GM19351 (cell line): ENCODE results near the gene UVSSA.
"Not testable (repeated sequence)": the region's sequence is repeated elsewhere in the genome, so short reads cannot be mapped to it uniquely, and the experiment has no call there.

Source experiments
- ATAC-seq: cut with Tn5 transposase; IDR thresholded peaks from one replicate; pipeline ENCODE4 v1.9.1; 2021; ENCODE audit warnings: mild to moderate bottlenecking, moderate library complexity; ENCODE audit not compliant: unreplicated experiment

The UVSSA gene

GRCh38 chr4:1415681-1415981, 68.6 kb downstream of the UVSSA start:
- no peak for ATAC-seq

GRCh38 chr4:1416051-1416947, 69.3 kb downstream of the UVSSA start:
- no peak for ATAC-seq

GRCh38 chr4:1416948-1417260, 69.9 kb downstream of the UVSSA start:
- ATAC-seq, result no peak

- no peak for ATAC-seq
Measured at GRCh38 chr4:1417522-1418390, 70.7 kb downstream of the UVSSA start.

GRCh38 chr4:1418494-1419285, 71.7 kb downstream of the UVSSA start:
- no peak for ATAC-seq

GRCh38 chr4:1419708-1420107, 72.7 kb downstream of the UVSSA start:
- no peak for ATAC-seq

GRCh38 chr4:1421657-1422056, 74.6 kb downstream of the UVSSA start:
- no peak for ATAC-seq

GRCh38 chr4:1427010-1427409, 80.0 kb downstream of the UVSSA start:
- no peak for ATAC-seq

GRCh38 chr4:1443688-1444172, 96.7 kb downstream of the UVSSA start:
- ATAC-seq, result not testable (repeated sequence)
